Prostate gland (tissue), 2 donors: ENCODE results near the gene PRICKLE3.

Experiments used
- CTCF ChIP-seq, 4 experiments: fragments of 200-600 bp in 2 of 4; fragments of 450-650 bp in 2 of 4; sonication (generic) in 2 of 4; IDR thresholded peaks; 1 replicate in 3 of 4; 2 replicates in 1 of 4; pipeline ENCODE4 v1.5.1; 2016 to 2019; ENCODE audit warnings: antibody characterized with exemption in 4 of 4, mild to moderate bottlenecking in 2 of 4, moderate library complexity in 2 of 4
- POLR2A ChIP-seq: fragments of 450-650 bp; IDR thresholded peaks from one replicate; pipeline ENCODE4 v1.6.1; 2016; ENCODE audit warnings: antibody characterized with exemption, mild to moderate bottlenecking
- POLR2AphosphoS5 ChIP-seq: sonication (generic); formaldehyde crosslinking; IDR thresholded peaks from one replicate; pipeline ENCODE4 v1.6.1; 2017; ENCODE audit warnings: antibody characterized with exemption

- no peak for TF ChIP-seq POLR2AphosphoS5
- no peak for TF ChIP-seq POLR2A
- TF ChIP-seq CTCF (IDR thresholded peaks at IDR 0.05): no peak
These were observed 23.5 kb upstream of the PRICKLE3 start for GRCh38 chrX:49209434-49210251.
